Embryonic facial prominence (tissue), 1 donor: ENCODE data around the gene POU2AF3.
"Not testable (repeated sequence)": the region's sequence is repeated elsewhere in the genome, so short reads cannot be mapped to it uniquely, and the experiment has no call there.

Experiments
- DNase-seq: peaks from one replicate; pipeline ENCODE4 v3.0.0-alpha.2; 2016; ENCODE audit errors: extremely low spot score

Gene POU2AF3

DNA sequence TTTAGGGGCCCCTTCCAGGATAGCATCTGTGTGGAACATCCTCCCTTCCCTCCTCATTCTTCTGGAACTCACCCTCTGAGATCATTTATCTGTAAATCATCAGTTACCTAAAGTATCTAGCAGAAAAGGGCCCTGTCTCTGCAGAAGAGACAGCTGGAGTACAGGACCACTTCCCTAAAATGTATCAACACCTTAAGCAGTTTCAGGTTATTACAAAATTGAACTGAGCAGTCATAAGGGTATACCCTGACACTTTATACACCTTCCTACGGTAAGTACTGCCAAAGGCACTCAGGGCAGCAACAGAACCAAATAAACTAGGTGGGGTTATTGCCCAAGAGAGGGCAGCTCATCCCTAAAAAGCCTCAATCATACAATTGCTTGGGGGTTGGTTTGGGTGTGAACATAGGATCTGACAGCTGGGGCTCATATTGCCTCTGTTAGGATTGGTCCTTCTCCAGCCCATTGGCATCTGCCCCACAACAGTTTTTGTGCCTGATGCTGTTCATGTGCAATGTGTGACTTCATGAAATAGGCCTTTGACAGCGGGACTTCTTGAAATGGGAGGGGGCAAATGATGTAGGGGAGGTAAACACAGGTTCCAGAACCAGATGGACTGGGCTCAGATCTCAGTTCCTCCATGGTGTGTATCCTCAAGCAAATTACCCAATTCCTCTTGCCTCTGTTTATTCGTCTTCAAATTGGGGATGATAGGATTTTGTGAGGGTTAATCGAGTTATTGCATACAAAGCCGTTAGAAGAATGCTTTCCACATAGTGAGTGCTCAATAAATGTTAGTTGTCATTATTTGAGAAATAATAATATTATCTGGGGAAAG, 2.9 kb downstream of the POU2AF3 start:
- DNase-seq = no peak

DNA sequence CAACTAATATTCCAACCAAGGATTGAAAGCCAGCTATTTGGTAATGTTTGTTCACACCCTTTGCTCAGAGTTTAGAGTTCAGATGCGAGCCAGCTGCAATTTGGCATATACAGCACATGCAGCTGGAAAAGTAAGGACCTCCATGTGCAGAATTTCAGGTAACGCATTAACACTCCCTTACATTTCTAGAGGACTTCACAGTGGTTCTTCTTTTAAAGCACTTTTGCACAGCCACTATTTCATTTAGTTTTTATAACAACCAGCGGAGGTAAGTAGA, 3.4 kb downstream of the POU2AF3 start:
- no peak for DNase-seq

DNA sequence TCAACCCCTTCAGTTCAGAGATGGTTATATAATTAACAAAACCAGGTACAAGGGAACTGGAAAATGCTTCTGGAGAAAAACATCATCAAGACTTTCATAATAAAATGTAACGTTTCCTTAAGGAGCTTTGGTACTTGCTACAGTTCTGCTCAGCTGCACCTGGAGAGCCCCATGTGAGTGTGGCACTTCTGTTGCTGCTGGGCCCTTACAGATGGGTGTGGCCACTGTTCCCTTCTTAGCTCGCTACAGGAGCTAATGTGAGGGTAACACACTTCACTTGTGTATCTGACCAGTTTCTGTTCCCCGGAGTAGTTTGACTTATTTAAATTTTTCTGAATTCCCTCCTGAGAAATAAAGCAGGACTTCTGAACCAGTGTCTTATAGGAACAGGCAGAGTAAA, 4.0 kb downstream of the POU2AF3 start:
- no peak for DNase-seq

DNA sequence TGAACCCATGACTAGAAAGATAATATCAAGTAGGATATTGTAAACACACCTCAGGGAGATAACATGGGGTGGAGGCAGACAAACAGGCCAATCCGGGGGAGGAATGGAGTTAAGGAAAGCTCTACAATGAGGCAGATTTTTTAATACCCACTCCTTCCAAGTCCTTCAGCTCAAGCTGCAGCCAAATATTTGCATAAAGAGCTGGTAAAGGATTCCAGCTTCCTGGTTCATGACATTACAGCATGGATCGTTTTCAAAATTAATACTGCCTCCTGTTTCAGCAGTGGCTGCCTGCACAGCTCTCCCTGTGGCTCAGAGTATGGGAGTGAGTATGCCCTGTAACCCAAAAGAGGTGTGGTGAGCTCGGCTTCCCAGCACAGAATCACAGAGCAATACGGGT, 5.1 kb downstream of the POU2AF3 start:
- no peak for DNase-seq

DNA sequence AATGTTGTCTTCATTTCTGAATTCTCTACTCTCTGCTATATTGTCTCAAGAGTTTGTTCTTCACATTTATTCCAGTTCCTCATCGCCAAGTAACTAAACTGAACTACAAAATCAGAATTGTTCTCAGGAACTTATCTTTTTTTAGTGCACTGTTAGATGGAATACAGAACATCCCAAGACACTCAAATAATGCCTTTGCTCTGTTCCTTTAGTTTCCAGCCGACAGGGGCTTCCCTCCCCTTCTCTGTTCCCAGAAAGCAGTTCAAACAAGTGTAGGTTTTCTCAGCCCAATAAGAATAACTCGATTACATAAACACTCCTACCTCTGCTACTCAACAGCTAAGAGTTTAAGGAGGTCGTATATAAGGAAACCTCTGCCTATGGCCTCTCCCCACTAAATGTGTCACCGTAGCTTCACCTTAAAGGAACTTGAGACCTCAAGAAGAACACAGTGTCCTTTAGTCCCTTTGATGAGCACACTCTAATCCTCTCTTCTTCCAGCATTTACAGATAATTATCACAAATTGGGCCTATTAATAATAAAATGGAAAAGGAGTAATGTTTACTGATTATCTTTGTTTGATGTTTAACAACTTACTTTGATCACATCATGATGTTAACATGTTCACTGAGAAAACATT, 6.9 kb downstream of the POU2AF3 start:
- no peak for DNase-seq

DNA sequence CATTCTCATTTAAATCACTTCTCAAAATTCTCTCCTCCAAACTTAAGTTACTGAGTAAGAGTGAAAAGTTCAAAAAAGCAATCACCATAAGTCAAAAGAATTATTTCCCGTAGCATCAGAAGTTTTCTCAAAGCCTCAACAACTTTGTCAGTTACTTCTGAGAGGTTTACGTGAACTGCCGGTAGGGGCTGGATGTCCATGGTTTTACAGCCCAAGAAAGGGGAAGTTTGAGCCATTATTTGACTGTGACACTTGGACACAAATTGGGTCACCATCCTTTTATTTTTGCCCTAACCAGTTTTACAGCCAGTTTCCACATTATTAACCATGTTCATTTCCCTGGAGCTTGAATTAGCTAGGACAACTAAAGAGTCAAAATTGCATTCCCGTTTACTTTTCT, 7.5 kb downstream of the POU2AF3 start:
- no peak for DNase-seq

DNA sequence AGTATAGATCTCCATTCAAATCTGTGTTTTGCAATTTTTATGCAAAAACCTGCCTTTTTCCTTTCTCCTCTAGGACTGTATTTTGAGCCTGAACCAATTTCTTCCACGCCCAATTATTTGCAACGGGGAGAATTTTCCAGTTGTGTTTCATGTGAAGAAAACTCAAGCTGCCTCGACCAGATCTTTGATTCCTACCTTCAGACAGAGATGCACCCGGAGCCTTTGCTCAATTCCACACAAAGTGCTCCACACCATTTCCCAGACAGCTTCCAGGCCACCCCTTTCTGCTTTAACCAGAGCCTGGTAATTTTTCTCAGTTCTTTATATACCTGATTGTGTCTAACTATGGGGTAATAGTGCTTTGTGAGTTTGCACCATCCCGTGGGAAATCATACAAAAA, 8.0 kb downstream of the POU2AF3 start:
- DNase-seq = no peak

DNA sequence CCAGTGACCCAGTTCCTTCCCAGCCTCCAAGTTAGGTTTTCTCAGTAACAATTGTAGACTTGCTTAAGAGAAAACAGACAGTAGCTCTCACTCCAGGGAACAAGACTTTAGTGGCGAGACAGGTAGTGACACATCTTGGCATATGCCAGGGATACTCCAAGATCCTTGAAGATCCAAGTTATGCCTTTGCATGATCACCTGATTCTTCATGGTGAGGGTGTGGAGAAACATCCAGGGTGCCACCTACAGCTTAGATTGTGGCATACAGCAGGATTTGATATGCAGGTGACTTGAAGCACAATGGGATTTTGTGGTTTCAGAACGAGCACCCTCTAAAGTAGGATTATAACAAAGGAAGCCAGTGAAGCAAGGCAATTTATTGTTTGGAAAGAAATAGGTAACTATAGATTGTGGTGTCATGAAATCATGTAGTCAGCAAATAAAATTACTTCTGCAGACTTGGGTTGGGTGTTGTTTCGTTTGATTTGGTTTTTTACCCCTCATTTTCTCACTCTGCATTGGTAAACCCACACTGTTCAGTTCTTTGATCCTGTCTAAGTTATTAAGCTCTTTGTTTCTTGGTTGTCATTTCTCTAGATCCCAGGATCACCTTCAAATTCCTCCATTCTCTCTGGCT, 9.2 kb downstream of the POU2AF3 start:
- DNase-seq = no peak

DNA sequence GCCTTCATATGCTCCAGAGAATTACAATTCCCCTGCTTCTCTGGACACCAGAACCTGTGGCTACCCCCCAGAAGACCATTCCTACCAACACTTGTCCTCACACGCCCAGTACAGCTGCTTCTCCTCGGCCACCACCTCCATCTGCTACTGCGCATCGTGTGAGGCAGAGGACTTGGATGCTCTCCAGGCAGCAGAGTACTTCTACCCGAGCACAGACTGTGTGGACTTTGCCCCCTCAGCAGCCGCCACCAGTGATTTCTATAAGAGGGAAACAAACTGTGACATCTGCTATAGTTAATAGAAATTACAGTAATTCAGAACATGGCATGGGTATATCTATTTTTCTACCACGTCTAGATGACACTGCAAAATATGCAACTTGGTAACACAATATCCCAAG, 9.8 kb downstream of the POU2AF3 start:
- DNase-seq = no peak

DNA sequence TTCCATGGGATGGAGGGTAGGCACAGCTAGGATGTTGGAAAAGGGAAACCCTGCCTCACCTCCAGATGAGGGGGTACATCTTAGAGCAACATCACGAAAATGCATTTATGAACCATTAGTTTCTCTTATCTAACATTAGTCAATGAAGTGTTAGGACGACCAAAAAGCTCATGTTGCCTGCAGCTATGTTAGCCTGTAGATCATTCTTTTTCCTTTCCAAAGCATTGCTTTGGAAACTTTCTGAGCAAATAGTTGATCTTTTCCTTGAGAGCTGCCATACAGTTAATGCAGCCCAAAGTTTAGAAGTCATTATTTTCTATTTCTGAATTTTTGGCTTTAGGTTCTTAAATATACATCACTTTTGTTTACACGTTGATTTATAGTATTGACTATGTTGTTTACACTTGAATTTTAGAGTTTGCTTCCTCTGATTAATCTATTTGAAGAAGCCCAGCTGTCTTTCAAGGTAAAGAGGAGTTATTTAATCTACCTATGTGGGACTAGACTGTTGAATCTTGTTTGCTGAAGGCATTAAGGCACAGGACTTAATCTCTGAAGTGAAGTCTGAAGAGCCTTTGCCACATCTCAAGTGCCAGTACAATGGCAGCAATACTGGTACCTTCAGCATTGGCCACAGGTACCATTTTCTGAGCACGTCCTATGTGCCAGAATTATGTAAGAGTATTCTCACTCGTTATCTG, 11.0 kb downstream of the POU2AF3 start:
- DNase-seq = no peak

DNA sequence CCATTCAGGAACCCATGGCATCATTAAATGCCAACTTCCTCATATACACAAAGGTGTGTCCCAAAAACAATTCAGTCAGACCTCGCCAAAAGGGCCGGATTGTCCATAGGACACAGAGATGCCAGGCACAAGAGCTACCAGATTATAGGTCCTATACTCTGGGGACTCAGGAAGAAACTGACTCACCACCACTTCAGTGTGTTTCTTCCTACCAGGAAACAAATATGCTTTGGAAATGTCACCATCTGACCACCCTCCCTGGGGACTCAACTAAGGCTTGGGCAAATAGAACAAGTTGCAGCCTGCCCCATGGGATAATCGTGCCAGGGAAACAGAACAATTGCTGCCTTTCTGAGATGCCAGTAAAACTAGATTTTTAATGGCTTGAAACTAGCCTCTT, 11.7 kb downstream of the POU2AF3 start:
- DNase-seq = no peak

DNA sequence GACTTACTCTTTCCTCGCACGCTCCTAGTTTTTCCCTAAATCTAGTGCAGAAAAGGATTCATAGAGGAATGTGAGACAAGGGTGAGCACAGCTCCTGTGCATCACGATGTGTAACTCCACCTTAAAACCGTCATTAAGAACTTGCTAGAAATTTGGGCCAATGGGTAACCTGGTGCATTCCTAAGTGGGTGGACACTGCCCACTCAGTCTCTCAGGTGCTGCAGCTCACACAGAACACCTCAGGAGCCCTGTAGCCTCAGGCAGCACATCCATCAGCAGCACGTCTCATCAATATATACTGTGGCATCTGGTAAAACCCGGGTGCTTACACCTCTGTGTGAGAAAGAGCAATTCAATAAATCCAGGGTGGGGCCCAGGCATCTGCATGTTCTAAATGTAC, 12.4 kb downstream of the POU2AF3 start:
- no peak for DNase-seq

DNA sequence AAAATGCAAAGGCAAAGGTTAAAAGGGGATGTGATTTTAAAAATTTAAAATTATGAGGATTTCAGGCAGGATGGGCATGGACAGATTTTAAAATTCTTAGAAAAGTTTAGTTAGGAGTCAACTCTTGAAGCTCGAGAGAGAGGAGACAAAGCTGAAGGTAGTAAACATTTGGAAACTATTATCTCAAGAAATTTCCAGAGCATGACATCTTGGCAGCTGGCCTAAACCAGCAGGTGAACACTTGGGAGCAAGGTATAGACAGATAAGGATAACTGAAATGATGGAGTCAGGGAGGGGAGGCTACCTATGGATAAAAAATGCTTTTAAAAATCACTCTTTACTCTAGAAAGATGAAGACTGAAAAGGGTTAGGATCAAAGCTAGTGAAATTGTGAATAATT, 13.7 kb downstream of the POU2AF3 start:
- DNase-seq = no peak

DNA sequence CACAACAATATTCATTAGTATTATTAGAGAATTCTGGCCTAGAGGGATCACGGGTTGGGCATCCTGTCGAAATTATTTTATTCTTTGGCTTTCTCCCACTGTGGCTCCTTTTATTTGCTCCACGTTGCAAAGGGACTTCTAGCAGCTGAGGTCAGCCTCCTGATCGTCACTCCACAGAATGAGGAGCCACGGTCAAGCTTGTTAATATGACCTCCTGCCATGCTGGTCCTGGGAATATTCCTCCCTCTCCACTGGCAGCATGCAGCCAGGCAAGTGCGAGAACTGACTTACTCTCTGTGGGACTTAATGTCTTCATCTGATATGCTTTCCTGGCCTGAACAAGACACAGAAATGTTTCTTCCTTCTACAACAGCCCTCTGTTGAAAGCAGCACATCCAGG, 20.9 kb downstream of the POU2AF3 start:
- no peak for DNase-seq

DNA sequence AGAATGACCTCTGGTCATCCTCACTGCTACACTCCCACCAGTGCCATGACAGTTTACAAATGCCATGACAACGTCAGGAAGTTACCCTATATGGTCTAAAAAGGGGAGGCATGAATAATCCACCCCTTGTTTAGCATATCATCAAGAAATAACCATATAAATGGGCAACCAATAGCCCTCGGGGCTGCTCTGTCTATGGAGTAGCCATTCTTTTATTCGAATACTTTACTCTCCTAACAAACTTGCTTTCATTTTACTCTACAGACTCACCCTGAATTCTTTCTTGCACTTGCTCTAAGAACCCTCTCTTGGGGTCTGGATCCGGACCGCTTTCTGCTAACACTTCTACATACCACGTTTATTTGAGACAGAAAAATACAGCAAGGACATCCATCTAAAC, 21.9 kb downstream of the POU2AF3 start:
- DNase-seq = not testable (repeated sequence)

DNA sequence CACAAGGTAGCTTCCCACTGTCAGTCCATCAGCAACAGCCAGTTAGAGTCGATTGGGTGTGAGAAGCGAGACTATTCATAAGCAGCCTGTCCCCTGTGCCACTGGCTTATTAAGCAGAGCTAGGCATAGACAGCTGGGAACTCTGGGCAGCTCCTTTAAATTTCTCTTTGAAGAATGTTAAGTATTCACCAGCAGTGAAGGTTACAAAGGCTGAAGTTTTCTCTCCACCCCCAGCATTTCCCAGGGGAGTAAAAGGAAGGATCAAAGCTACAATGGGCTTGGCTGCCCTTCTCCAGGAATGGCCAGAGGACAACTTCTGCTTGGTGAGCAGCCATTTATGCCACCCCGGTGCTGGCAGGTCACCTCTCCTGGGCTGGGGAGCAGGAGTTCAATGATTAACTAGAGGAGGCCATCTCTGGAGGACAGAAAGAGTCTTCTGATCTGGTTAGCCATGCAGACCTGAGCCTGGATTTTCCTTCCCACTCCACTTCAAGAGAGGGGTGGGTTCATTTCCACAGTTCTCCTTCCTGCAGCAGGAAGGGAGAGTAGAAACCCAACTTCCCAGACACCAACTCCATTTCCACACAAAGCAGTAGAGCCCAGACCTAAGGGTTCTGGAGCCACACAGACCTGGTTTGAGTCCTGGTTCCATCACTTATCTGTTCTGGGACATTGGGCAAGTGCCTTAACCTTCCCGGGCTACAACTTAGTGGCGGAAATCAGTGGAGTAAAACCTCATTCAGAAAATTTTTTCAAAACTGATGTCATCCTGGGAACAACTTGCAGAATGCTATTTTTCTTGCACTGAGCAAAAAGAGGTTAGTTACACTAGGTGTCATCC, 22.6 kb downstream of the POU2AF3 start:
- no peak for DNase-seq

DNA sequence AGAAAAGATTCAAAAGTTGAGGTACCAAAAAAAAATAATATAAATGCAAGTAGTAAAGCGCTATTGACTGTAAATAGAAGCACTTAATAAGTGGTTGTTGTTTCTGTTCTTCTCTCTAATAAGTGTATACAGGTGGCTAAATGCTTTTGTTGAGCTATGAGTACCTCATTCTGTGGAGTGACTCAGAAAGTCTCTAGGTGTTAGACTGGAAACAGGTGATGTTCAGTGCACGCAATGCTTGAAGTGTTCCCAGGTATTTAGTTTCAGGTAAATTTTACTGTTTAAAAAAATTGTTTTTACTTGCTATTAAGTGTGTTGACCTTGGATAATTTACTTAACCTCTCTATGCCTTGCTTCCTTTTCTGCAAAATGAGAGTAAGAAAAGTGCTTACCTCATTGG, 24.2 kb downstream of the POU2AF3 start:
- no peak for DNase-seq

DNA sequence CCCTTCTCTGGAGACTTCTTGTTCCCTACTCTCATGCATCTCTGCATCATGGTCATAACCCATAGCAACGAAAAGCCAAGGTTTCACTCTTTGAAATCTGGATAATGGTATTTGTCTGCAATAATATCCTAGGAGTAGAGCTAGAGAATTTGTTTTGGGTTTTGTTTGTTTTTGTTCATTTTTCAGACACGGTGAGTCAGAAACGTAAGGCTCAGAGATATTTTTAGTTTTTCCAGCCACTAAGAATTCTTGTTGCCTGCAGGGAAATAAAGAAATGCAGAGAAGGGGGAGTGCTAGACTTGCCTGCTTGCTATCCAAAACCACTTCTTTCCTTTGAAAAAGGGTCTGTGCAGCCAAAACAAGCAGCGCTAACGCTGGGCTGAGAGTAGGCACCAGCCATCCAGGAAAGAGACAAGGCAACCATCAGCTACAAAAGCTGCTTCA, 26.0 kb downstream of the POU2AF3 start:
- peak; percentile 61 for DNase-seq

DNA sequence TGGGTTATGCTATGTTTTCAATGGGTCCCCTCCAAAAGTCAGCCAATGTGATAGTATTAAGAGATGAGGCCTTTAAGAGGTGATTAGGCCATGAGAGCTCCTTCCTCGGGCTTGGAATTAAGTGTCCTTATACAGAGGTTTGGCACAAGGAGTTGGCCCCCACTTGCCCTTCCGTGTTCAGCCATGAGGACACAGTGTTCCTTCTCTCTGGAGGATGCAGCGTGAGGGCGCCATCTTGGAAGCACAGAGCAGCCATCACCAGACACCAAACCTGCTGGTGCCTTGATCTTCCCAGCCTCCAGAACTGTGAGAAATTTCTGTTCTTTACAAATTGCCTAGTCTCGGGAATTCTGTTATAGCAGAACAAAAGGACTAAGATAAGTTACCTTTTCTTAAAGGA, 26.9 kb downstream of the POU2AF3 start:
- DNase-seq = no peak

DNA sequence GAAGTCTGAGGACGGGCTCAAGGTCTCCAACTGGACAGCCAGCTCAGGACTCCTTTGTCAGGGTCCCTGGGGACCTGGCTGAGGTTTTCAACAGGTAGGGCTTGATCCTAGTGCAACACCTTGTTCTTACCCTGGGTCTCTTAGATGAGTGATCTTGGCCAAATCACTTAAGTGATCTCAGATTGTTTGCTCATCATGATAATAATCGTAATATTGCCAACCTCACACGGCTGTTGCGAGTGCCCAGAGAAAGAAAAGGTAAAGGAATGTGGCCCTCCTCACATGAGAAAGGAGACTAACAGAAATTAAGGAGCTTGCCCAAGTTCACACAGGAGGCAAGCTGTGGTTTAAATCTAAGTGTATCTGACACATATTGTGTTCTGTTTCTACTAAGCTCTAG, 28.5 kb downstream of the POU2AF3 start:
- DNase-seq = no peak

DNA sequence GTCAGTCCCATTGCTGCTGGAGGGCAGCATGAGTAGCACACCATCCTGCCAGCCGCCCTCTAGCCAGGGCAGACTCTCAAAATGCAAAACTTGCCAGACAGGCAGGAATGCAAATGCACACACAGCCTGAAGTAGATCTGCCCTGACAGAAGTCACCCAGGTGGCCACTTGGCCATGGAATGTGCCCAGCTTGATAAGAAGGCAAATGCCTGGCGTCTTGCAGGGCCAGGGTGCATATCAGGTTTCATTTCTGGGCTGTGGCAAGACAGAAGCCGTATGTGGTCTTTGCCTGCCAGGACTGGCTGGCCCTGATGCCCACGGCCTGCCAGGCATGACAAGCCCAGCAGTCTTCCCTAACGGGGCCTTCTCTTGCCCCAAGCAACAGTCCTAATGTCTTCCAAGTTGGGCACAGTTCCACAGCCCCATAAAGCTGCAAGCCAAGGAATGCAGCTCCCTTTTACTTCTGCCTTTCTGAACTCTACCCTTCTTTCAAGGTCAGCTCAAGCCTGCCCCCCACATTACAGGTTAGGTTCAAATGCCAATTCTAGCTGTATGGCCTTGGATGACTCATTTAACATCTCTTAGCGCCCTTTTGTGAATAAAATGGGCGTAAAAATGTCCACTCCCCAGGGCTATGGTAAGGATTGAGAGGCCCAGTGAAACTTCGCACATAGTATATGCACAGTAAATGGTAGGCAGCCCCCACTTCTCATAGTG, 29.7 kb downstream of the POU2AF3 start:
- DNase-seq = no peak
